GM21619 (cell line): ENCODE measurements around the gene IL17A.
A peak's percentile ranks its signal among the peaks of the same experiment; 100 is the strongest.

Experiments
- ATAC-seq: cut with Tn5 transposase; IDR thresholded peaks from one replicate; pipeline ENCODE4 v1.9.1; 2021; ENCODE audit not compliant: unreplicated experiment

Gene IL17A

DNA sequence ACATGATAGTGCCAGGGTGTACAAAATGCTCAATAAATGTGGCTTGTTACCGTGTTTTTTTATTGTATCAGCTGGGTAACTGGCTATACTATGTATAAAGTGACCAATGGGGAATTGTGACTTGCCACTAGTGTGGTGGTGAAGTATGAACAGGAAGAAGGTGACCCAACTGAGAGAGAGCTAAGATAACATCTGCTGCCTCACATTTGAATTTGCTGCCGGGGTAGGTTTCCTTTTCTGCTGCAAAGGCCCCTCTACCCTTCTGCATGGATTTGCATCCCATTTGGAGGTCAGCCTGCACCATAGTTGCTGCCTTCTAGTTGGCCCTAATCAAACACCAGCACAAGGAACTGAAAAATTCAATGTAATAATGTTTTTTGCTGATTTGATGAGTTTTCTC is 24.1 kb downstream of the IL17A start:
- peak; percentile 87 for ATAC-seq

DNA sequence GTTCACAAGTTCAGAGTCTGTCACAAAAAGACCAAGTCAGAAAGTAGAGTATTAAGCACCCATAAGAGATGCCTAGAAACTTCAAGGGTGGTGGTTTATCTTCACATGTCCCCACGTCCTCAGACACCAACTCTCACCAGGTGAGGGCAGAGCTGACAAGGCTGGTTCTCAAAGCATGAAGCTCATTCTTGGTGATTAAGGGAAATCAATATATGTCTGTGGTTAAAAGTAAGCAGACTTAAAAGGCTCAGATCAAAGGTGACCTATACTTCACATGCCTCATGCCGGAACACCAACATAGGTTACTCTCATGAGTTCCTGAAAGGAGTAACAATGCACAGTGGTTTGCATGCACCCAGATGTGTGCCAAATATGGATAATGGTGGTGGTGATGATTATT is 27.0 kb downstream of the IL17A start:
- ATAC-seq = no peak

DNA sequence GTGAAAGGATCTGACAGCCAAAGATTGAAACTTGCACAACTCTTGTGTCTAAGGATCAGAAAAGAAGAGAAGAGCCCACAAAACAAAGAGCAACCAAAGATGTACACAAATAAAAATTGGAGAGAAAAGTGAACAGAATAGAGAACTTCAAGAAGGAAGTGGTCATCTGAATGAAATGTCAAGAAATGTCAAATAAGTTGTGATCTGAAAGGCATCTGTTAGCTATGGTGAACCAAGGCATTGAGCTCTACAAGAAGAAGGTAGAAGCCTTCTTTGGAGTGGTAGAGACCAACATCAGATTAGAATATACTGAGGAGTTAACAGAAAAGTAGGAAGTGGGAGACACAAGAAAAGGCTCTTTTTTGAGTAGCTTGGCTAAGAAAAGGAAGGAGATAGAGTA is 29.6 kb downstream of the IL17A start:
- ATAC-seq = no peak

DNA sequence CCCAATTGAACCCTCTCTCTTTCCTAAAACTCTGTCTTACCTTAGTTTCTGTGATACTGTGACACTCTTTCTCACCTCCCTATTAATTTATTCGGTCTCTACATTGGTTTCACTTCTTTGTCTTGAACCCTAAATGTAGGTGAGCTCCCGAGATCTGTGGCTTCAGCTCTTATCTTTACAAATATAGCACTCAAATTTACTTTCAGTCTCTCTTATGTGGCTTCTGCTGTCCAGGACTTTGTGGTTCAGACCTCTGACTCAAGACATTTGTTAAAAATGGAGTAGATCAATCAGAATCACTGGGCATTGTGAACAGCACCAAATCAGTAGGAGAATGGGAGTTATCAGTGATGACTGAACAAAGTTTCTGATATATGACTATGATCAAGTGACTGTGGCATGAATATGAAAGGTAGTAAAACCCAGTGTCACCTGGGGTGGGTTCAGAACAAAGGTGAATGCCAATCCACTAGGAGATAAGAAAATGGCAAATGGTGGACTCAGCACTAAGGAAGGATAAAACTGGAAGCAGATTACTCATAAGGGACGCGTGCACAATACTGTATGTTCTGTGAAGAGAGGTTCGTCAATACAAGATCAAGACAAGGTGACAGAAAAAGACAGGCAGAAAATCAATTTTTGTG is 30.9 kb downstream of the IL17A start:
- ATAC-seq = no peak

DNA sequence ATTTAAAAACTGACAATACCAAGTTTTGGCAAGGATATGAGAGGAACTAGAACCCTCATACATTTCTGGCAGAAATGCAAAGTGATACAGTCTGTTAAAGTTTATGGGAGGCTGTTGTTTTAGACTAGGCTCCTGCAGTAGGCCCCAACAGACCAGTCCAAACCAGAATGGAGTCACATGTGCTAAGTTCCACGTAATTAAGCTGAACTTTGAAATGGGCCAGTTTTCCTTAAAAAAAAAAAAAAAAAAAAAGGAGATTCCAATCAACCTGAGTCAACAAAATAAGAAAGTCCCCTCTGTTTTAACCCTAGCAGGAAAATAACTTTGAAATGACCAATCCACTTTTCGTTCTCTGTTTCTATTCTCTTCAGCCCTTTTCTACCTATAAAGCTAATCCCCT is 31.6 kb downstream of the IL17A start:
- ATAC-seq = no peak

DNA sequence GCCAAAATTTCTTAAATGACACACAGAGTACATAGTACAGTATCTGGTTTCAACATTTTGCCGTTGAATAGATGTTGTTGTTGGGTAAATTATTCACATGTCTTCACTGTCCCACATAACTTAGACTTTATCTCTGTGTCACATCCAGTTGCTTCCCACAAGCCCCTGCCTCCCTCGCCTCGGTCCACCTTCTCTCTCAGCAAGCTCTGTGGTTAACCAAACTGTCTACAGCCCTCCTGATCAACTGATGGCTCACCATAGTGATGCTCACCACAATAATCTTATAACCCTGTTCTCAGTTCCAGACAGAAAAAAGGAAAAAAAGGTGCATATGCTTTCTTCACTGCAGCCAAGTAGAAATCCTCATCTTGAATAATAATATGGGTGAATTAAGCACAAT is 35.1 kb downstream of the IL17A start:
- peak; percentile 83 for ATAC-seq

GRCh38 chr6:52227495-52227894 is 41.3 kb downstream of the IL17A start:
- ATAC-seq = peak; percentile 99

DNA sequence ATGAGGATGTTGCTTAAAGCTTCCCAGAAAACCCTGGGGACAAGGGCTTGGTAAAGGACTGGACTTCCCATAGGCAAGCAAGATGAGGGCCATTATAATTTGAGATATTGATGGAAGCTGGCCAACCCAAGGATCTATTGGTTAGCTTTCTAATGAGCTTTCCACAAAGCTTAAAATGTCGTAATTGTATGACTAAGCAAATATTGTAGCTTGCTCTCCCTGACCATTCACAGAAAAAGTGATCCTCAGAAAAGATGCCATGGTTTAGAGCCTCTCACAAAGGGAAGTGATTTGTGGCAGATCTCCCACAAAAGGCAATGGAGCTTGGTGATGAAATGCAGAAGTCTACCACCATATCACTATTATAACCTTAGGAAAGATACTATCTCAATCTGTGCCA is 44.5 kb downstream of the IL17A start:
- ATAC-seq = no peak

DNA sequence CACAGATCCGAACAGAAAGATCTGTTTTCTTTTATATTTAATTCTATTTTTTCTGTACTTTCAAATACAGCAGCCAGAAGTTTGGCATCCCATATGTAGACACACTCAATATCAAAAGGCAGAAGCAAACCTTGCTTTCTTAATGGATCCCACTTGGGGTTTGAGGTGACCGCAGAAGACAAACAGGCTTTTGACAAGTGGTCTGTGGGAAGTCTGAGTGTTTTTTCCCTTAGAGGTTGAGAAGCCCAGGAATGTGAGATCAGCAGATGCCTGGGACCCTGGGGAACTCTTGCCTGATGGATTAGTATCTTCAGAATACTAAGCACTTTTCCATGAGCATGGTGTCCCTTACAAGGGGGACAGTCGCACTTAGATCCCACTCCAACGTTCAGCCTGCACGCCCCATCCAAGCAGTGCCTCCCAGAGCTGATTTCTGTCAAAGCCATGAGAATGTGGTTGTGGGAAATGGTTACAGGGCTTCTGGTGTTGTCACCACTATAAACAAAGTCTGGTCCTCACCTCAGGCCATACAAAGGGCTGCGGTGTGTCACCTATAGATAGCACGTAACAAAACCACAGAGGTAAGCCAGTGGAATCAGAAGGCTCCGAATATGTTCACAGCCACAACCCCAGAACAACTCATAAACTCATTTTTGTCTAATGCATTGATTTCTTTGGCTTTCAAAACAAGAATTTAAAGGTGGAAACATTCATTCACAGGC is 45.4 kb downstream of the IL17A start:
- no peak for ATAC-seq

DNA sequence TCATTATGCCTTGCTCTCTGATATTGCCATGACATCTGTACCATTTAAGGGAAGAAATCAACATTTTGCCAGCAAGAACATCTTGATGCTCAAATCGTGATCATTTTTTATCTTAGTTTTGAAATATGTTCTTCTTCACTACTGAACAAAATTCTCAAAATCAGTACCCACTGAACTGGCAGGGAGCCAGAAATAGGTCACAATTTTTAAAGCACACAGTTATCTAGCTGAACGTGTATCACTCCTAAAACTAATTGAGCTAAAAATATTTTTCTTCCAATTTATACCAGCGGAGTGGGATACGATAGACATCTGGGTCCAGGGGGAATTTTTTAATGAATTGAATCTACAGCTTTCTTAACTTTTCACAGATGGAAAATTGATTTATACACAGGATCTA is 46.8 kb downstream of the IL17A start:
- no peak for ATAC-seq

GRCh38 chr6:52233975-52234823 is 48.0 kb downstream of the IL17A start:
- ATAC-seq = peak; percentile 76
